ENCODE measurements around the gene OPRL1.
A peak's percentile ranks its signal among the peaks of the same experiment; 100 is the strongest.
"Not testable (repeated sequence)": the region's sequence is repeated elsewhere in the genome, so short reads cannot be mapped to it uniquely, and the experiment has no call there.

OPRL1 gene

GRCh38 chr20:64121586-64121985 is 41.7 kb downstream of the OPRL1 start:
- peaks cover 42% of the 10 kb centered on the region for H3K27me3 ChIP-seq (replicated peaks; ENCODE audit: control insufficient read depth, insufficient read depth, low read length)
- H3K4me1 ChIP-seq (ENCODE audit: control insufficient read depth, insufficient read depth, low read length), result no peaks in the 10 kb centered on the region
- H3K4me3 ChIP-seq (ENCODE audit: low read length), result no peak overlapping the region
- no peak overlapping the region for H3K9ac ChIP-seq (ENCODE audit: low read length)
- no peaks in the 10 kb centered on the region for H3K9me3 ChIP-seq (ENCODE audit: control insufficient read depth, low read length)
- DNase-seq (ENCODE audit: low read depth), result no peak
- H3K36me3 ChIP-seq (ENCODE audit: control insufficient read depth, insufficient read depth, low read length, severe bottlenecking), result no peaks in the 10 kb centered on the region

DNA sequence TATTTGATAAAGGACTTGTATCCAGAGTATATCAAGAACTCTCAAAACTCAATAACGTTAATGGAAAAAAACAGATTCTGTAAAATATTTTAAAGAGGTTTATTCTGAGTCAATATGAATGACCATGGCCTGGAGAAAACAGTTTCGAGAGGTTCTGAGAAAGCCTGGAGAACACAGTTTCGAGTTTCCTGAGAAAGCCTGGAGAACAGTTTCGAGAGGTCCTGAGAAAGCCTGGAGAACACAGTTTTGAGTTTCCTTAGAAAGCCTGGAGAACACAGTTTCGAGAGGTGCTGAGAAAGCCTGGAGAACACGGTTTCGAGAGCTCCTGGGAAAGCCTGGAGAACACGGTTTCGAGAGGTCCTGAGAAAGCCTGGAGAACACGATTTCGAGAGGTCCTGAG is 43.0 kb downstream of the OPRL1 start:
- H3K4me3 ChIP-seq (ENCODE audit: low read length); H3K9ac ChIP-seq (ENCODE audit: low read length); H3K4me1 ChIP-seq (ENCODE audit: control insufficient read depth, insufficient read depth, low read length); H3K36me3 ChIP-seq (ENCODE audit: control insufficient read depth, insufficient read depth, low read length, severe bottlenecking); H3K9me3 ChIP-seq (ENCODE audit: control insufficient read depth, low read length); DNase-seq (ENCODE audit: low read depth): not testable (repeated sequence)
- peaks cover 41% of the 10 kb centered on the region for H3K27me3 ChIP-seq (replicated peaks; ENCODE audit: control insufficient read depth, insufficient read depth, low read length)

GRCh38 chr20:64123517-64123916 is 43.6 kb downstream of the OPRL1 start:
- not testable (repeated sequence) for H3K9ac ChIP-seq (ENCODE audit: low read length); H3K9me3 ChIP-seq (ENCODE audit: control insufficient read depth, low read length); H3K4me1 ChIP-seq (ENCODE audit: control insufficient read depth, insufficient read depth, low read length); H3K36me3 ChIP-seq (ENCODE audit: control insufficient read depth, insufficient read depth, low read length, severe bottlenecking); H3K4me3 ChIP-seq (ENCODE audit: low read length); DNase-seq (ENCODE audit: low read depth)
- H3K27me3 ChIP-seq (replicated peaks; ENCODE audit: control insufficient read depth, insufficient read depth, low read length), result peaks cover 47% of the 10 kb centered on the region

- Histone ChIP-seq H3K36me3 (ENCODE audit: control insufficient read depth, insufficient read depth, low read length, severe bottlenecking) (no peaks in the 10 kb centered on the region), H3K9me3 (ENCODE audit: control insufficient read depth, low read length) (peaks cover 4% of the 10 kb centered on the region), H3K27me3 (replicated peaks; ENCODE audit: control insufficient read depth, insufficient read depth, low read length) (peaks cover 40% of the 10 kb centered on the region), H3K4me3 (ENCODE audit: low read length) (no peak overlapping the region), H3K9ac (ENCODE audit: low read length) (no peak overlapping the region), H3K4me1 (ENCODE audit: control insufficient read depth, insufficient read depth, low read length) (no peaks in the 10 kb centered on the region)
- no peak for DNase-seq (ENCODE audit: low read depth)
These were observed 49.4 kb downstream of the OPRL1 start for GRCh38 chr20:64129146-64129782.

DNA sequence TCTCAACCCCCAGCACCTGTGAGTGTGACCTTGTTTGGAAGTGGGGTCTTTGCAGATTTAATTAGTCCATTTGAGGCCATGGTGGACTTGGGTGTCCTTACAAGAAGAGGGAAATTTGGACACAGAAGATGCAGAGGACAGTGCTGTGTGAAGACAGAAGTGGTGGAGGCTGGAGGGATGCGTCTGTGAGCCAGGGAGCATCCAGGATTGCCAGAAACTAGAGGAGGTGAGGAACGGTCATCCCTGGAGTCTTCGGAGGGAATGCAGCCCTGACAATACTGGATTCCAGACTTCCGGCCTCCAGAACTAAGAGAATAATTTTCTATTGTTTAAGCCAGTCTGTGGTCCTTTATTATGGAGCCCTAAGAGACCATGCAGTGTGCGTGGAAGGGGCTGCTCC is 50.4 kb downstream of the OPRL1 start:
- H3K4me3 ChIP-seq (ENCODE audit: low read length), result no peak overlapping the region
- no peak overlapping the region for H3K9ac ChIP-seq (ENCODE audit: low read length)
- H3K9me3 ChIP-seq (ENCODE audit: control insufficient read depth, low read length), result peaks cover 4% of the 10 kb centered on the region
- H3K36me3 ChIP-seq (ENCODE audit: control insufficient read depth, insufficient read depth, low read length, severe bottlenecking), result no peaks in the 10 kb centered on the region
- H3K27me3 ChIP-seq (replicated peaks; ENCODE audit: control insufficient read depth, insufficient read depth, low read length), result peaks cover 32% of the 10 kb centered on the region
- no peak for DNase-seq (ENCODE audit: low read depth)
- no peaks in the 10 kb centered on the region for H3K4me1 ChIP-seq (ENCODE audit: control insufficient read depth, insufficient read depth, low read length)

DNA sequence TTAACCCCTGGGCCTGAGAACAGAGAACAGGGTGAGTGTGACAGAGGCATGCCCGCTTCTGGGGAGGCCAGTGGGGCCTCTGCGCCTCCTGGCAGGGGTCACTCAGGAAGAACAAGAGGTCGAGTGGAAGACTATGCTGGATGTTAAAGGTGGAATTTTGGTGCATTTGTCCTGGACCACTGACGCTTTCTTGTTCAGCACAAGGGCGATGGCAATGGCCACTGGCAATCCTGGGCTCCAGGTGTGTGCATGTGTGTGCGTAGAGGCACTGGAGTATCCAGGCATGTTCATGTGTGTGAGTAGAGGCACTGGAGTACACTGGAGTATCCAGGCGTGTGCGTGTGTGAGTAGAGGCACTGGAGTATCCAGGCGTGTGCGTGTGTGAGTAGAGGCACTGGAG is 51.0 kb downstream of the OPRL1 start:
- DNase-seq (ENCODE audit: low read depth), result no peak
- H3K9ac ChIP-seq (ENCODE audit: low read length), result no peak overlapping the region
- H3K4me1 ChIP-seq (ENCODE audit: control insufficient read depth, insufficient read depth, low read length), result no peaks in the 10 kb centered on the region
- H3K27me3 ChIP-seq (replicated peaks; ENCODE audit: control insufficient read depth, insufficient read depth, low read length), result peaks cover 32% of the 10 kb centered on the region
- H3K36me3 ChIP-seq (ENCODE audit: control insufficient read depth, insufficient read depth, low read length, severe bottlenecking), result no peaks in the 10 kb centered on the region
- H3K4me3 ChIP-seq (ENCODE audit: low read length), result no peak overlapping the region
- peaks cover 4% of the 10 kb centered on the region for H3K9me3 ChIP-seq (ENCODE audit: control insufficient read depth, low read length)

- peak; percentile 14 for DNase-seq (ENCODE audit: low read depth)
- Histone ChIP-seq H3K36me3 (ENCODE audit: control insufficient read depth, insufficient read depth, low read length, severe bottlenecking) (no peaks in the 10 kb centered on the region), H3K9ac (ENCODE audit: low read length) (no peak overlapping the region), H3K4me3 (ENCODE audit: low read length) (no peak overlapping the region), H3K27me3 (replicated peaks; ENCODE audit: control insufficient read depth, insufficient read depth, low read length) (peaks cover 32% of the 10 kb centered on the region), H3K4me1 (ENCODE audit: control insufficient read depth, insufficient read depth, low read length) (no peaks in the 10 kb centered on the region), H3K9me3 (ENCODE audit: control insufficient read depth, low read length) (peaks cover 4% of the 10 kb centered on the region)
These were observed 51.5 kb downstream of the OPRL1 start for GRCh38 chr20:64131406-64131805.

DNA sequence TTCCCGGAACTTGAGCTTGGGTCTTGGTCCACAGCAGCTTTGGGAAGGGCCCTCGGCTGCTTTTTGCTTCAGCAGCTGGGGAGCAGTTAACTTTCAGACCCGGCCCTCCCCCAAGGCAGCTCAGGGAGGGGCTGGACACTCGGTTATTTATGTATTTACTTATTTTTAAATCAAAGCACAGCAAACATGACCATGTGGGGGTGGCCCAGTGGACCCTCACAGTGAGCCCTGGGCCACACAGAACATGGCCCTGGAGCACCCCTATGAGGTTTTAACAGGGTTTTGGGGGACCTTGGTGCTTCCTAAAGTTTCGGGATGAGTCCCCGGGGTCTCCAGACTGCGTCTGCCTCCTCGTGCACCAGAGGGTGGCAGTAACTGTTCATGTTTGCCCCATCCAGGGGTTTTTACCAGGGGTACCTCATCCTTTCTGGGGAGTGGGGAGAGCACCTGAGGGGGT is 54.1 kb downstream of the OPRL1 start:
- Histone ChIP-seq H3K27me3 (replicated peaks; ENCODE audit: control insufficient read depth, insufficient read depth, low read length) (peaks cover 18% of the 10 kb centered on the region), H3K36me3 (ENCODE audit: control insufficient read depth, insufficient read depth, low read length, severe bottlenecking) (no peaks in the 10 kb centered on the region), H3K4me1 (ENCODE audit: control insufficient read depth, insufficient read depth, low read length) (no peaks in the 10 kb centered on the region), H3K9ac (ENCODE audit: low read length) (no peak overlapping the region), H3K9me3 (ENCODE audit: control insufficient read depth, low read length) (no peaks in the 10 kb centered on the region), H3K4me3 (ENCODE audit: low read length) (no peak overlapping the region)
- DNase-seq (ENCODE audit: low read depth), result no peak

DNA sequence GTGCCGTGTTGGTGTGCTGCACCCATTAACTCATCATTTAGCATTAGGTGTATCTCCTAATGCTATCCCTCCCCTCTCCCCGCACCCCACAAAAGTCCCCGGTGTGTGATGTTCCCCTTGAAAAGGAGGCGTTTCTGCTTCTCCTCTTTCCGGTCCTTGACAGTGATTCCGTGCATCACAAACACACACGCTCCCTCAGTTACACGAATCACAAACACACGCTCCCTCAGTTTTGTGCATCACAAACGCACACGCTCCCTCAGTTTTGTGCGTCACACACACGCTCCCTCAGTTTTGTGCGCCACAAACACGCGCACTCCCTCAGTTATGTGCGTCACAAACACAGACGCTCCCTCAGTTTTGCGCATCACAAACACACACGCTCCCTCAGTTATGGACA is 54.9 kb downstream of the OPRL1 start:
- H3K4me1 ChIP-seq (ENCODE audit: control insufficient read depth, insufficient read depth, low read length); DNase-seq (ENCODE audit: low read depth); H3K4me3 ChIP-seq (ENCODE audit: low read length); H3K9ac ChIP-seq (ENCODE audit: low read length); H3K9me3 ChIP-seq (ENCODE audit: control insufficient read depth, low read length); H3K36me3 ChIP-seq (ENCODE audit: control insufficient read depth, insufficient read depth, low read length, severe bottlenecking): not testable (repeated sequence)
- H3K27me3 ChIP-seq (replicated peaks; ENCODE audit: control insufficient read depth, insufficient read depth, low read length), result peaks cover 14% of the 10 kb centered on the region

GRCh38 chr20:64136004-64136710 is 56.3 kb downstream of the OPRL1 start:
- H3K4me3 ChIP-seq (ENCODE audit: low read length), result no peak overlapping the region
- H3K36me3 ChIP-seq (ENCODE audit: control insufficient read depth, insufficient read depth, low read length, severe bottlenecking), result no peaks in the 10 kb centered on the region
- peaks cover 13% of the 10 kb centered on the region for H3K27me3 ChIP-seq (replicated peaks; ENCODE audit: control insufficient read depth, insufficient read depth, low read length)
- no peaks in the 10 kb centered on the region for H3K4me1 ChIP-seq (ENCODE audit: control insufficient read depth, insufficient read depth, low read length)
- no peak for DNase-seq (ENCODE audit: low read depth)
- H3K9me3 ChIP-seq (ENCODE audit: control insufficient read depth, low read length), result no peaks in the 10 kb centered on the region
- no peak overlapping the region for H3K9ac ChIP-seq (ENCODE audit: low read length)

- Histone ChIP-seq H3K9me3 (ENCODE audit: control insufficient read depth, low read length) (no peaks in the 10 kb centered on the region), H3K4me3 (ENCODE audit: low read length) (no peak overlapping the region), H3K36me3 (ENCODE audit: control insufficient read depth, insufficient read depth, low read length, severe bottlenecking) (no peaks in the 10 kb centered on the region), H3K4me1 (ENCODE audit: control insufficient read depth, insufficient read depth, low read length) (no peaks in the 10 kb centered on the region), H3K9ac (ENCODE audit: low read length) (no peak overlapping the region), H3K27me3 (replicated peaks; ENCODE audit: control insufficient read depth, insufficient read depth, low read length) (peaks cover 22% of the 10 kb centered on the region)
- DNase-seq (ENCODE audit: low read depth), result no peak
These were observed 57.7 kb downstream of the OPRL1 start for GRCh38 chr20:64137598-64138031.

Measured in adipocyte (in vitro differentiated cells).